Measurements from ENCODE around the gene AQP1. TPM values are rescaled to one million over a fixed set of nuclear protein-coding genes. Genes with fewer than 3 reads are reported as not detected.

The AQP1 gene
- total RNA-seq, 1 experiment from 2014 or later, result not detected

DNA sequence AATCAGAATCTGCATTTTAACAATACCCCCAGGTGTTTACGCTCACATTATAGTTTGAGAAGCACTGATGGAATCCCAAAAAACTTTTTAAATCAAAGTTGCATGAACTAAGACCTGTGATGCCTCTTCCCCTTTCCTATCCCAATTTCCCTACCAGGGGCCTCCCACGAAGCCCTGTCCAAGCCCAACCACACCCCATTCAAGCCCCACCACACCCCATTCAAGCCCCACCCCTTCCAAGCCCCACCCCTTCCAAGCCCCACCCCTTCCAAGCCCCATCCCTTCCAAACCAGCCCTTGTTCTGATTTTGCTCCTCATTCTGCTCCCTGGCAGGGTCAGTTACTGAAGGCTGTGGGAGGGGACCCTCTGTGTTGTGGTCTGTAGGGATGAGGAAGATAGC is 9.8 kb upstream of the AQP1 start:
- Mint-ChIP-seq H3K36me3 (ENCODE audit: insufficient read depth, unreplicated experiment) (peaks cover 6% of the 10 kb centered on the region), H3K4me3 (ENCODE audit: unreplicated experiment) (no peak overlapping the region), H3K27ac (ENCODE audit: low read depth, unreplicated experiment) (no peak overlapping the region), H3K4me1 (ENCODE audit: insufficient read depth, unreplicated experiment) (peaks cover 18% of the 10 kb centered on the region), H3K9me3 (ENCODE audit: unreplicated experiment) (no peaks in the 10 kb centered on the region), H3K27me3 (ENCODE audit: insufficient read depth, unreplicated experiment) (no peaks in the 10 kb centered on the region)
- BruUV-seq (replicated peaks), result no TSS peak
- no peak for DNase-seq (ENCODE audit: unreplicated experiment)
- CTCF ChIA-PET, result no interaction called here
- intact Hi-C loops (cut with micrococcal nuclease), result no loop called here
- POLR2A ChIA-PET, result interaction anchor here (0.7 kb wide), 1 partner anchor 163 kb away, joined by 3 read pairs; no protein-coding TSS in a partner anchor
- TF ChIP-seq, protein P1, sequence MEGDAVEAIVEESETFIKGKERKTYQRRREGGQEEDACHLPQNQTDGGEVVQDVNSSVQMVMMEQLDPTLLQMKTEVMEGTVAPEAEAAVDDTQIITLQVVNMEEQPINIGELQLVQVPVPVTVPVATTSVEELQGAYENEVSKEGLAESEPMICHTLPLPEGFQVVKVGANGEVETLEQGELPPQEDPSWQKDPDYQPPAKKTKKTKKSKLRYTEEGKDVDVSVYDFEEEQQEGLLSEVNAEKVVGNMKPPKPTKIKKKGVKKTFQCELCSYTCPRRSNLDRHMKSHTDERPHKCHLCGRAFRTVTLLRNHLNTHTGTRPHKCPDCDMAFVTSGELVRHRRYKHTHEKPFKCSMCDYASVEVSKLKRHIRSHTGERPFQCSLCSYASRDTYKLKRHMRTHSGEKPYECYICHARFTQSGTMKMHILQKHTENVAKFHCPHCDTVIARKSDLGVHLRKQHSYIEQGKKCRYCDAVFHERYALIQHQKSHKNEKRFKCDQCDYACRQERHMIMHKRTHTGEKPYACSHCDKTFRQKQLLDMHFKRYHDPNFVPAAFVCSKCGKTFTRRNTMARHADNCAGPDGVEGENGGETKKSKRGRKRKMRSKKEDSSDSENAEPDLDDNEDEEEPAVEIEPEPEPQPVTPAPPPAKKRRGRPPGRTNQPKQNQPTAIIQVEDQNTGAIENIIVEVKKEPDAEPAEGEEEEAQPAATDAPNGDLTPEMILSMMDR (IDR thresholded peaks at IDR 0.05; ENCODE audit: unreplicated experiment), result no peak

GRCh38 chr7:30902466-30902865 is 9.2 kb upstream of the AQP1 start:
- TF ChIP-seq, protein P1 (IDR thresholded peaks at IDR 0.05; ENCODE audit: unreplicated experiment), result no peak
- Mint-ChIP-seq H3K27me3 (ENCODE audit: insufficient read depth, unreplicated experiment) (no peaks in the 10 kb centered on the region), H3K9me3 (ENCODE audit: unreplicated experiment) (no peaks in the 10 kb centered on the region), H3K36me3 (ENCODE audit: insufficient read depth, unreplicated experiment) (peaks cover 6% of the 10 kb centered on the region), H3K4me3 (ENCODE audit: unreplicated experiment) (no peak overlapping the region), H3K27ac (ENCODE audit: low read depth, unreplicated experiment) (no peak overlapping the region), H3K4me1 (ENCODE audit: insufficient read depth, unreplicated experiment) (peaks cover 18% of the 10 kb centered on the region)
- DNase-seq (ENCODE audit: unreplicated experiment), result no peak
- CTCF ChIA-PET, result no interaction called here
- intact Hi-C loops (cut with micrococcal nuclease), result no loop called here
- POLR2A ChIA-PET, result no interaction called here
- BruUV-seq (replicated peaks), result no TSS peak

GRCh38 chr7:30903146-30903545 is 8.5 kb upstream of the AQP1 start:
- CTCF ChIA-PET, result no interaction called here

DNA sequence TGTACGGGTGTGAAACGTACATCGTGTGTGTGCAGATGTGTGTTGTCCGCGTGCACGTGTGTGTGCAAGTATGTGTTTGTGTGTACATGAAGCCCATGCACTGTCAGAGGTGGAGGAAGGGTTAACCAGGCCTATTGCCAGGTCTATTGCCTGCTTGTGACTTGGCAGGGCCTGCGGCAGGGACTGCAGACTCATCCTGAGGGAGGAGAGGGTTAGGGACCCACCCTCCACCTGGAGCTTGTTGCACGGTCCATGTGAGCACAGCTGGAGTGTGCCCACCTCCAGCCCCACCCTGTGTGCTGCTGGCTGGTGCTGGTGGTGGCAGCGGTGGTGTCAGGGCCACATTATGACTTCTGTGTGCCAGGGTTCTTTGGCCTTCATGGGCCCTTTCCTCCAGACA is 7.1 kb upstream of the AQP1 start:
- Mint-ChIP-seq H3K36me3 (ENCODE audit: insufficient read depth, unreplicated experiment) (peaks cover 6% of the 10 kb centered on the region), H3K4me1 (ENCODE audit: insufficient read depth, unreplicated experiment) (peaks cover 18% of the 10 kb centered on the region), H3K9me3 (ENCODE audit: unreplicated experiment) (no peaks in the 10 kb centered on the region), H3K27ac (ENCODE audit: low read depth, unreplicated experiment) (no peak overlapping the region), H3K4me3 (ENCODE audit: unreplicated experiment) (no peak overlapping the region), H3K27me3 (ENCODE audit: insufficient read depth, unreplicated experiment) (no peaks in the 10 kb centered on the region)
- intact Hi-C loops (cut with micrococcal nuclease), result no loop called here
- POLR2A ChIA-PET, result no interaction called here
- no peak for DNase-seq (ENCODE audit: unreplicated experiment)
- CTCF ChIA-PET, result interaction anchor here (0.5 to 1.5 kb wide), 2 partner anchors 80 to 271 kb away, joined by 3 to 4 read pairs; no protein-coding TSS in a partner anchor
- TF ChIP-seq, protein P1 (IDR thresholded peaks at IDR 0.05; ENCODE audit: unreplicated experiment), result no peak
- BruUV-seq (replicated peaks), result no TSS peak

More at GRCh38 chr7:30903146-30903545, 8.5 kb upstream of the AQP1 start:
- peaks cover 6% of the 10 kb centered on the region for H3K36me3 Mint-ChIP-seq (ENCODE audit: insufficient read depth, unreplicated experiment)
- H3K27me3 Mint-ChIP-seq (ENCODE audit: insufficient read depth, unreplicated experiment), result no peaks in the 10 kb centered on the region
- POLR2A ChIA-PET, result no interaction called here
- no peak overlapping the region for H3K27ac Mint-ChIP-seq (ENCODE audit: low read depth, unreplicated experiment)
- peaks cover 18% of the 10 kb centered on the region for H3K4me1 Mint-ChIP-seq (ENCODE audit: insufficient read depth, unreplicated experiment)
- no peak for DNase-seq (ENCODE audit: unreplicated experiment)
- TF ChIP-seq, protein P1 (IDR thresholded peaks at IDR 0.05; ENCODE audit: unreplicated experiment), result no peak
- intact Hi-C loops (cut with micrococcal nuclease), result no loop called here
- H3K4me3 Mint-ChIP-seq (ENCODE audit: unreplicated experiment), result no peak overlapping the region
- H3K9me3 Mint-ChIP-seq (ENCODE audit: unreplicated experiment), result no peaks in the 10 kb centered on the region
- no TSS peak for BruUV-seq (replicated peaks)
